ENCODE data around the gene TSPYL4. TPM values are rescaled to one million over a fixed set of nuclear protein-coding genes. Genes with fewer than 3 reads are reported as not detected.
A peak's percentile ranks its signal among the peaks of the same experiment; 100 is the strongest.
"Not testable (repeated sequence)": the region's sequence is repeated elsewhere in the genome, so short reads cannot be mapped to it uniquely, and the experiment has no call there.

Gene TSPYL4
- 10 to 100 TPM; 19.2 to 19.4 TPM for total RNA-seq

GRCh38 chr6:116253505-116254296 lies at the start of gene TSPYL4:
Gene TSPYL4 (minus strand): TSS chr6:116254075. CDS start chr6:116254008, 67 bp downstream.
- no peak within 1 kb of the TSS for H3K27ac Mint-ChIP-seq
- DNase-seq (peak; percentile 85), ATAC-seq (ENCODE audit: low read depth) (peak; percentile 94)
- H3K27me3 Mint-ChIP-seq = no peaks in the 10 kb centered on the region
- H3K36me3 Mint-ChIP-seq = peaks cover 14% of the 10 kb centered on the region
- peaks cover 26% of the 10 kb centered on the region for H3K4me1 Mint-ChIP-seq
- POLR2A ChIA-PET = interaction anchor here (0.7 to 3.8 kb wide), 3 partner anchors 26 to 153 kb away, joined by 3 to 47 read pairs (median 4); partner anchors contain the start of genes NT5DC1 and TSPYL1
- no peak within 1 kb of the TSS for H3K4me3 Mint-ChIP-seq
- no peaks in the 10 kb centered on the region for H3K9me3 Mint-ChIP-seq

GRCh38 chr6:116301104-116301503 lies 47.2 kb upstream of the TSPYL4 start:
- no peak for ATAC-seq (ENCODE audit: low read depth)
- Mint-ChIP-seq H3K27ac (no peak overlapping the region), H3K36me3 (no peaks in the 10 kb centered on the region), H3K4me1 (no peaks in the 10 kb centered on the region), H3K9me3 (peaks cover 5% of the 10 kb centered on the region), H3K4me3 (no peak overlapping the region), H3K27me3 (no peaks in the 10 kb centered on the region)
- DNase-seq = no peak
- POLR2A ChIA-PET = no interaction called here

- Mint-ChIP-seq H3K4me3 (no peak overlapping the region), H3K9me3 (peaks cover 5% of the 10 kb centered on the region), H3K27ac (no peak overlapping the region), H3K27me3 (no peaks in the 10 kb centered on the region), H3K36me3 (no peaks in the 10 kb centered on the region), H3K4me1 (no peaks in the 10 kb centered on the region)
- no peak for DNase-seq
- POLR2A ChIA-PET = no interaction called here
- no peak for ATAC-seq (ENCODE audit: low read depth)
Observed at GRCh38 chr6:116300566-116300965, 46.7 kb upstream of the TSPYL4 start.

- DNase-seq (no peak), ATAC-seq (ENCODE audit: low read depth) (no peak)
- H3K27me3 Mint-ChIP-seq = no peaks in the 10 kb centered on the region
- H3K27ac Mint-ChIP-seq = no peak overlapping the region
- H3K4me3 Mint-ChIP-seq = no peak overlapping the region
- no peaks in the 10 kb centered on the region for H3K4me1 Mint-ChIP-seq
- peaks cover 5% of the 10 kb centered on the region for H3K9me3 Mint-ChIP-seq
- POLR2A ChIA-PET = no interaction called here
- H3K36me3 Mint-ChIP-seq = no peaks in the 10 kb centered on the region
Observed at GRCh38 chr6:116298973-116299372, 45.1 kb upstream of the TSPYL4 start.

DNA sequence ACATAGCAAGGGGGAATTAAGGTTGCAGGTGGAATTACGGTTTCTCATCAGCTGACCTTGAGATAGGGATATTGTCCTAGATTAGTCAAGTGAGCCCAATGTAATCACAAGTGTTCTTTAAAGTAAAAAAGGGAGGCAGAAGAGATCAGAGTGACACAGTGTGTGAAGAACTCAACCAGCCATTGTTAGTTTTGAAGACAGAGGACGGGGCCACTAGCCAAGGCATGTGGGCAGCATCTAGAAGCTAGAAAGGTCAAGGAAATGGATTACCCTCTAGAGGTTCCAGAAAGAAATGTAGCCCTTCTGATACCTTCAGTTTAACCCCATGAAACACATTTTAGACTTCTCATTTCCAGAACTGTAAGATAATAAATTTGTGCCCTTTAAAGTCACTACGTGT lies 44.4 kb upstream of the TSPYL4 start:
- Mint-ChIP-seq H3K27ac (no peak overlapping the region), H3K27me3 (no peaks in the 10 kb centered on the region), H3K4me1 (no peaks in the 10 kb centered on the region), H3K4me3 (no peak overlapping the region), H3K36me3 (no peaks in the 10 kb centered on the region), H3K9me3 (peaks cover 5% of the 10 kb centered on the region)
- POLR2A ChIA-PET = no interaction called here
- DNase-seq (no peak), ATAC-seq (ENCODE audit: low read depth) (no peak)

GRCh38 chr6:116292553-116292952 lies 38.7 kb upstream of the TSPYL4 start:
- POLR2A ChIA-PET = no interaction called here
- Mint-ChIP-seq H3K4me3 (no peak overlapping the region), H3K4me1 (no peaks in the 10 kb centered on the region), H3K9me3 (no peaks in the 10 kb centered on the region), H3K36me3 (no peaks in the 10 kb centered on the region), H3K27ac (no peak overlapping the region), H3K27me3 (no peaks in the 10 kb centered on the region)
- no peak for DNase-seq
- ATAC-seq (ENCODE audit: low read depth) = no peak

DNA sequence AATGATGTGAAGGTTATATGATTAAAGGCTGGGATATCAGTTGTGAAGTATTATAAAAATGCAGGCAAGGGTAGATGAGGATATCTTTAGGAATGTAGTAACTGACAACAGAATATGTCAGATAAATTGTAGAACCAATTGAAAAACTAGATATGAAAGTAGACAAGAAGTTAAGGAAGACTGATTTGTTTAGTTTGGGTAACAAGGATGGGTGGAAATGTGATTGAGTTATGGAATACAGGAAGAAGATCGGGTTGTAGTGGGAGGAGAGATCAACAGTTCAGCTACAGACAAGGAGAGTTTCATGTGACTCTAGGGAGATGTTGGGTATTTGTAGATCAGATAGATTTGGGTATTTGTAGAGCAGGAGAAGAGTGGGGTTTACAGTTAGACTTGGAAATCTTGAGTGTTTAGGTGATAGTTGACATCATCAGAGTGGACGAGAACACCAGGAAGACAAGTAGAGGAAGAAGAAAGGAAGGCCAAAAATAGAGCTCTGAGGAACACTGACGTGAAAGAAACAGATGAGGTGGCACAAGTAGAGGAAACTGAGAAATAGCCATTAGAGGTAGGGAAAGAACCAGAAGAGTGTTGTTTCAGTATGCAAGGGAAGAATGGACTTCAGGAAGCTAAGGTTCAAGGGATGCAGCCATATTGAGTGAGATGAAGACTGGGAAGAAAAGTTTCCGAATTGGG lies 38.0 kb upstream of the TSPYL4 start:
- no peak overlapping the region for H3K27ac Mint-ChIP-seq
- H3K36me3 Mint-ChIP-seq = no peaks in the 10 kb centered on the region
- H3K9me3 Mint-ChIP-seq = no peaks in the 10 kb centered on the region
- no peaks in the 10 kb centered on the region for H3K4me1 Mint-ChIP-seq
- ATAC-seq (ENCODE audit: low read depth) = no peak
- no peak for DNase-seq
- H3K4me3 Mint-ChIP-seq = no peak overlapping the region
- POLR2A ChIA-PET = no interaction called here
- H3K27me3 Mint-ChIP-seq = no peaks in the 10 kb centered on the region

DNA sequence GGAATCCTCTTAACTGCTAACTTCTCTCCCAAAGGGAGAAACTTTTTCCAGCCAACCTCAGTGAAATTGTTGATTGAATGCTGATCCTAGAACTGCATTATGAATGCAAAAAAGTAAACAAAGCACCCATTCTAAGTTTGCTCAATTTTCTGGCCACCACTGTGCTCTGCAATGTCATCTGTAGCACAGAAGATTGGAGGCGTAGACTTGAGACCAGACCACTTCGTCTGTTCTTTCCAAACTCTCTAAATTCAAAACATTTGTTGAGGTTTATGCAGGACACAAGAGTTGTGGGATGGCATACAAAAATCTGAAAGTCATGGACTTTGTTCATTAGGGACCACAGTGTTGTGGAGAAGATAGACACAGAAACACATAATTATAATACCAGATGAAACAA lies 36.9 kb upstream of the TSPYL4 start:
- Mint-ChIP-seq H3K4me1 (no peaks in the 10 kb centered on the region), H3K9me3 (no peaks in the 10 kb centered on the region), H3K27me3 (no peaks in the 10 kb centered on the region), H3K4me3 (no peak overlapping the region), H3K27ac (no peak overlapping the region), H3K36me3 (no peaks in the 10 kb centered on the region)
- DNase-seq = no peak
- POLR2A ChIA-PET = no interaction called here
- ATAC-seq (ENCODE audit: low read depth) = no peak

- ATAC-seq (ENCODE audit: low read depth) (no peak), DNase-seq (no peak)
- Mint-ChIP-seq H3K9me3 (no peaks in the 10 kb centered on the region), H3K27me3 (no peaks in the 10 kb centered on the region), H3K36me3 (no peaks in the 10 kb centered on the region), H3K4me3 (no peak overlapping the region), H3K27ac (no peak overlapping the region), H3K4me1 (no peaks in the 10 kb centered on the region)
- POLR2A ChIA-PET = no interaction called here
Observed at GRCh38 chr6:116289876-116290275, 36.0 kb upstream of the TSPYL4 start.

GRCh38 chr6:116287689-116288282 lies 33.9 kb upstream of the TSPYL4 start:
- ATAC-seq (ENCODE audit: low read depth) (peak; percentile 60), DNase-seq (no peak)
- Mint-ChIP-seq H3K4me1 (no peaks in the 10 kb centered on the region), H3K36me3 (no peaks in the 10 kb centered on the region), H3K27ac (no peak overlapping the region), H3K27me3 (no peaks in the 10 kb centered on the region), H3K4me3 (no peak overlapping the region), H3K9me3 (no peaks in the 10 kb centered on the region)
- POLR2A ChIA-PET = no interaction called here

DNA sequence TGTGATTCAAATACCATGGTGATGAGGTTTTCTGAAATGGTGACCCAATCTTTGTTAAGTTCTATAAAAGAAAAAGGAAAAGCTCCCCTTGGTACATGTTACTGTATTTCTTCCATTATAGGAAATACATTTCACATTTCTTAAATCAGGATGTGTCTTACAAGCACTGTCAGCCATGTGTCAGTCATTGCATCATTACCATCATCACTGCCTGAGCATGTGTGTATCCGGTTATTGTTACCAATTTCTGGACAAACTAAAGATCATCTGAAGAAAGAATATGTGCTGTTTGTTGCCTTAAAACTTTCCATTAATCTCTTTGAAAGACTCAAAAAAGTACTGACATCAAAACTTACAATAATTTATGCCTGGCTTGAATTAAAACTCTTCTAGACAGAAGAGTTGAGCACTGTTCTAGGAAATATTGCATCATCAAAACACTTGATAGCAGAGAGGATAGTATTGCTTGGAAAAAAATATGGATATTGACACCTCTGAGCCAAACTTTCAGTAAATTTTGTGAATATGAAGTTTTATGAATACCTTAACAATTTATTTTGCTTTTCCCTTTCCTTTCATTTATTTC lies 33.0 kb upstream of the TSPYL4 start:
- Mint-ChIP-seq H3K9me3 (no peaks in the 10 kb centered on the region), H3K36me3 (no peaks in the 10 kb centered on the region), H3K27ac (no peak overlapping the region), H3K4me1 (no peaks in the 10 kb centered on the region), H3K4me3 (no peak overlapping the region), H3K27me3 (no peaks in the 10 kb centered on the region)
- ATAC-seq (ENCODE audit: low read depth) = no peak
- no peak for DNase-seq
- POLR2A ChIA-PET = no interaction called here

GRCh38 chr6:116284984-116285383 lies 31.1 kb upstream of the TSPYL4 start:
- POLR2A ChIA-PET; H3K4me1 Mint-ChIP-seq; H3K27ac Mint-ChIP-seq; H3K9me3 Mint-ChIP-seq; ATAC-seq (ENCODE audit: low read depth); H3K4me3 Mint-ChIP-seq; H3K36me3 Mint-ChIP-seq; DNase-seq; H3K27me3 Mint-ChIP-seq: not testable (repeated sequence)

- POLR2A ChIA-PET = no interaction called here
- no peak for DNase-seq
- no peak overlapping the region for H3K4me3 Mint-ChIP-seq
- H3K36me3 Mint-ChIP-seq = peaks cover 7% of the 10 kb centered on the region
- H3K9me3 Mint-ChIP-seq = no peaks in the 10 kb centered on the region
- ATAC-seq (ENCODE audit: low read depth) = no peak
- no peaks in the 10 kb centered on the region for H3K27me3 Mint-ChIP-seq
- no peak overlapping the region for H3K27ac Mint-ChIP-seq
- H3K4me1 Mint-ChIP-seq = peaks cover 15% of the 10 kb centered on the region
Observed at GRCh38 chr6:116283191-116283590, 29.3 kb upstream of the TSPYL4 start.

Measured in activated naive CD8-positive, alpha-beta T cell treated with anti-CD3 and anti-CD28 coated beads, Interleukin-2, amount 10 ng/mL, durations not matched to agents 7 days and 5 days (primary cell).